Activated naive CD8-positive, alpha-beta T cell treated with anti-CD3 and anti-CD28 coated beads, Interleukin-2, amount 50 U/mL, for 24 hours (primary cell): Measurements from ENCODE around the gene RGSL1.

ENCODE experiments used
- ATAC-seq: fragments of 150-1000 bp; cut with Tn5 transposase; one replicate; pipeline ENCODE4 v1.10.0; 2021
- DNase-seq: peaks from one replicate; pipeline ENCODE4 v3.0.0; 2021
- H3K27ac Mint-ChIP-seq: one replicate; pipeline ENCODE4 v1.8.0; 2021; ENCODE audit warnings: mild to moderate bottlenecking, mixed read lengths
- H3K27me3 Mint-ChIP-seq: one replicate; pipeline ENCODE4 v1.8.0; 2021; ENCODE audit warnings: mixed read lengths
- H3K36me3 Mint-ChIP-seq: one replicate; pipeline ENCODE4 v1.8.0; 2021; ENCODE audit warnings: low read depth, mixed read lengths
- H3K4me1 Mint-ChIP-seq: one replicate; pipeline ENCODE4 v1.8.0; 2021; ENCODE audit warnings: mixed read lengths
- H3K4me3 Mint-ChIP-seq: one replicate; pipeline ENCODE4 v1.8.0; 2021; ENCODE audit warnings: mild to moderate bottlenecking, moderate library complexity, mixed read lengths
- H3K9me3 Mint-ChIP-seq: one replicate; pipeline ENCODE4 v1.8.0; 2021; ENCODE audit warnings: mixed read lengths

The RGSL1 gene

GRCh38 chr1:182549346-182549745, 99.4 kb downstream of the RGSL1 start:
- Mint-ChIP-seq H3K9me3 (peaks cover 4% of the 10 kb centered on the region), H3K27ac (no peak overlapping the region), H3K4me1 (no peaks in the 10 kb centered on the region), H3K27me3 (peaks cover 18% of the 10 kb centered on the region), H3K36me3 (no peaks in the 10 kb centered on the region), H3K4me3 (no peak overlapping the region)
- ATAC-seq, result no peak
- DNase-seq, result no peak

DNA sequence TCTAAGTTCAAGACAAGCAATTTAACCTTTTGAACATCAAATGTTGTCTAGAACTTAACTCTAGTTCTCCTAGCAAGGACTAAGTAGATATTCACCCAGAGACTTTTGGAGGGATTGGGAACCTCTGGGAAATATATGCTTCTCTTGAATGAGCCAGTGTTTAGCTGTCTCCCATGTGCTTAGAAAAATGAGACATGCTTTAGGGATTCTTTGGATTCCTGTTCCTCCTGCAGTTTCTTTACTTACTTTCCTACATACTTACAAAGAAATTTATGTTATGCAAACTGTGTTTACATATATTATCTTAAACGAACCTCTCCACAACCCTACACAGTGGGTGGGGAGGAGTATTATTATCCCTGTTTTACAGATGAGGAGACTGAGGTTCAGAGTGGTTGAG, 99.9 kb downstream of the RGSL1 start:
- no peak overlapping the region for H3K4me3 Mint-ChIP-seq
- ATAC-seq, result no peak
- H3K9me3 Mint-ChIP-seq, result peaks cover 4% of the 10 kb centered on the region
- no peaks in the 10 kb centered on the region for H3K4me1 Mint-ChIP-seq
- DNase-seq, result no peak
- H3K27me3 Mint-ChIP-seq, result peaks cover 17% of the 10 kb centered on the region
- H3K36me3 Mint-ChIP-seq, result no peaks in the 10 kb centered on the region
- H3K27ac Mint-ChIP-seq, result no peak overlapping the region

DNA sequence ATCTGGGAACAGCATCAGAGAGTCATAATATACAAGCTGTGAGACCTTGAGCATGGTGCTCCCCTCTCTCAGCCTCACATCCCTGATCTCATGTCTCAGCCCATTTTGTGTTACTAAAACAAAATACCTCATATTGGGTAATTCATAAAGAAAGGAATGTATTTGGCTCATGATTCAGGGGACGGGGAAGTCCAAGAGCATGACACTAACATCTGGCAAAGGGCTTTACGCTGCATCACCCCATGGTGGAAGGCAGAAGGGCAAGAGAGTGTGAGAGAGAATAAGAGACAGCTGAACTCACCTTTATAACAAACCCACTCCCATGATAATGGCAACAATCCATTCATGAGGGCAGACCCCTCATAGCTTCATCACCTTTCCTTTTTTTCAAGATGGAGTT, 102.6 kb downstream of the RGSL1 start:
- ATAC-seq (no peak), DNase-seq (no peak)
- Mint-ChIP-seq H3K4me3 (no peak overlapping the region), H3K27ac (no peak overlapping the region), H3K27me3 (peaks cover 7% of the 10 kb centered on the region), H3K4me1 (no peaks in the 10 kb centered on the region), H3K36me3 (no peaks in the 10 kb centered on the region), H3K9me3 (peaks cover 4% of the 10 kb centered on the region)

DNA sequence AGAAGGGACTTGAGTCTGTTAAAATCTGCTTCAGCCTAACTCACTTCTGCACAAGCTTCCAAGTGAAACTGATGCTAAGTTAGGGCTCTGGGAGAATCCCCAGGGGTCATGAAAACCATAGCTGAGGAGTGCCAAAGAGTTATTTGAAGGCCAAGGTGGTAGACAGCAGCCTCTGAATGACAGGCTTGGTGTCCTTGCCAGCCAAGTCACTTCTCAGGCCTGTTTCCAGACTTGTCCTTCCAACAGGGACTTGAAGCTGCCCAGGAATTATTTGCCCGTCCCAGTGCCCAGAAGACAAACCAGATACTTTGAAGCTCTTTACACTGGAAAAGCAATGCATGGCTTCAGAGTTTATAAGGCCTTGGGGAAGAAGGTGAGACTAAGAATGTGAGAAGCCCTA, 105.5 kb downstream of the RGSL1 start:
- DNase-seq (no peak), ATAC-seq (no peak)
- H3K27ac Mint-ChIP-seq, result no peak overlapping the region
- no peaks in the 10 kb centered on the region for H3K36me3 Mint-ChIP-seq
- H3K4me1 Mint-ChIP-seq, result no peaks in the 10 kb centered on the region
- no peak overlapping the region for H3K4me3 Mint-ChIP-seq
- peaks cover 4% of the 10 kb centered on the region for H3K9me3 Mint-ChIP-seq
- H3K27me3 Mint-ChIP-seq, result peaks cover 2% of the 10 kb centered on the region

- no peak overlapping the region for H3K4me3 Mint-ChIP-seq
- H3K9me3 Mint-ChIP-seq, result peaks cover 4% of the 10 kb centered on the region
- H3K4me1 Mint-ChIP-seq, result no peaks in the 10 kb centered on the region
- no peak for ATAC-seq
- no peak overlapping the region for H3K27ac Mint-ChIP-seq
- H3K27me3 Mint-ChIP-seq, result peaks cover 2% of the 10 kb centered on the region
- no peaks in the 10 kb centered on the region for H3K36me3 Mint-ChIP-seq
- no peak for DNase-seq
Observed at GRCh38 chr1:182556279-182556678, 106.3 kb downstream of the RGSL1 start.

GRCh38 chr1:182560392-182560984, 110.5 kb downstream of the RGSL1 start:
- DNase-seq, result no peak
- Mint-ChIP-seq H3K4me1 (no peaks in the 10 kb centered on the region), H3K36me3 (no peaks in the 10 kb centered on the region), H3K27ac (no peak overlapping the region), H3K27me3 (no peaks in the 10 kb centered on the region), H3K4me3 (no peak overlapping the region), H3K9me3 (no peaks in the 10 kb centered on the region)
- no peak for ATAC-seq

- no peak overlapping the region for H3K27ac Mint-ChIP-seq
- DNase-seq, result no peak
- H3K36me3 Mint-ChIP-seq, result no peaks in the 10 kb centered on the region
Observed at GRCh38 chr1:182561456-182561855, 111.5 kb downstream of the RGSL1 start.

GRCh38 chr1:182563095-182563494, 113.1 kb downstream of the RGSL1 start:
- Mint-ChIP-seq H3K27me3 (no peaks in the 10 kb centered on the region), H3K27ac (no peak overlapping the region), H3K9me3 (no peaks in the 10 kb centered on the region), H3K4me3 (no peak overlapping the region), H3K4me1 (no peaks in the 10 kb centered on the region), H3K36me3 (no peaks in the 10 kb centered on the region)
- no peak for ATAC-seq
- DNase-seq, result no peak

More at GRCh38 chr1:182561456-182561855, 111.5 kb downstream of the RGSL1 start:
- Mint-ChIP-seq H3K4me1 (no peaks in the 10 kb centered on the region), H3K27me3 (no peaks in the 10 kb centered on the region), H3K4me3 (no peak overlapping the region), H3K9me3 (no peaks in the 10 kb centered on the region)
- ATAC-seq, result peak; percentile 54

DNA sequence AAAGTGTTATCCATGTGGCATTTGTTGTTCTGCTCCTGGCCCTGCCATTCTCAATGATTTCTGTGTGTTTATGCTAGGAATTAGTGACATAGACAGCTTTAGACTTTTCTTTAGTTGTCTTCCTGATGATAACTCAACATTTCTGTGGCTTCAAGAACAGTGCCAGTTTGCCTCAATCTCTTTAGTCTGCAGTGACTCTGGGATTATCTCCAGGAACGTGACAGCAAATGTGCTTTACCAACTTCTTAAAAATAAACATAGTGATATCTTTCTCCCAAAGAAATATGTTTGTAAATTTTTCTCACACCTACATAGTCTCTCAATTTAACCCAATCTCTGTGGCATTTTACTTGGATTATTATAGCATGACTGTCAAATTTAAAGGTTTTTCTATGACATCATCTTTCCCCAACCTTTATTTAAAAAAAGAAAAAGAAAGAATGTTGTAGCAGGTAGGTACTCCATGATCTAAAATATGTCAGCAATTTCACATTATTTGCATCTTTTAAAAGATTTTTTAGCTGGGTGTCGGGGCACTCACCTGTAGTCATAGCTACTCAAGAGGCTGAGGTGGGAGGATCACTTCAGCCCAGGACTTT, 114.6 kb downstream of the RGSL1 start:
- no peak overlapping the region for H3K27ac Mint-ChIP-seq
- no peaks in the 10 kb centered on the region for H3K4me1 Mint-ChIP-seq
- DNase-seq (no peak), ATAC-seq (no peak)
- H3K4me3 Mint-ChIP-seq, result no peak overlapping the region
- H3K27me3 Mint-ChIP-seq, result no peaks in the 10 kb centered on the region
- H3K36me3 Mint-ChIP-seq, result no peaks in the 10 kb centered on the region
- H3K9me3 Mint-ChIP-seq, result no peaks in the 10 kb centered on the region

- no peaks in the 10 kb centered on the region for H3K9me3 Mint-ChIP-seq
Observed at GRCh38 chr1:182565537-182565936, 115.6 kb downstream of the RGSL1 start.

GRCh38 chr1:182567629-182568028, 117.7 kb downstream of the RGSL1 start:
- DNase-seq (no peak), ATAC-seq (no peak)
- no peak overlapping the region for H3K27ac Mint-ChIP-seq
- no peaks in the 10 kb centered on the region for H3K9me3 Mint-ChIP-seq
- H3K4me1 Mint-ChIP-seq, result no peaks in the 10 kb centered on the region
- H3K27me3 Mint-ChIP-seq, result no peaks in the 10 kb centered on the region
- no peaks in the 10 kb centered on the region for H3K36me3 Mint-ChIP-seq
- no peak overlapping the region for H3K4me3 Mint-ChIP-seq

More at GRCh38 chr1:182565537-182565936, 115.6 kb downstream of the RGSL1 start:
- H3K27me3 Mint-ChIP-seq, result no peaks in the 10 kb centered on the region
- ATAC-seq, result no peak
- DNase-seq, result no peak
- H3K27ac Mint-ChIP-seq, result no peak overlapping the region
- no peaks in the 10 kb centered on the region for H3K4me1 Mint-ChIP-seq
- H3K4me3 Mint-ChIP-seq, result no peak overlapping the region
- no peaks in the 10 kb centered on the region for H3K36me3 Mint-ChIP-seq

- Mint-ChIP-seq H3K36me3 (peaks cover 6% of the 10 kb centered on the region), H3K27me3 (no peaks in the 10 kb centered on the region), H3K27ac (no peak overlapping the region), H3K9me3 (no peaks in the 10 kb centered on the region), H3K4me1 (no peaks in the 10 kb centered on the region), H3K4me3 (no peak overlapping the region)
- DNase-seq (no peak), ATAC-seq (no peak)
Observed at GRCh38 chr1:182568647-182569284, 118.8 kb downstream of the RGSL1 start.

DNA sequence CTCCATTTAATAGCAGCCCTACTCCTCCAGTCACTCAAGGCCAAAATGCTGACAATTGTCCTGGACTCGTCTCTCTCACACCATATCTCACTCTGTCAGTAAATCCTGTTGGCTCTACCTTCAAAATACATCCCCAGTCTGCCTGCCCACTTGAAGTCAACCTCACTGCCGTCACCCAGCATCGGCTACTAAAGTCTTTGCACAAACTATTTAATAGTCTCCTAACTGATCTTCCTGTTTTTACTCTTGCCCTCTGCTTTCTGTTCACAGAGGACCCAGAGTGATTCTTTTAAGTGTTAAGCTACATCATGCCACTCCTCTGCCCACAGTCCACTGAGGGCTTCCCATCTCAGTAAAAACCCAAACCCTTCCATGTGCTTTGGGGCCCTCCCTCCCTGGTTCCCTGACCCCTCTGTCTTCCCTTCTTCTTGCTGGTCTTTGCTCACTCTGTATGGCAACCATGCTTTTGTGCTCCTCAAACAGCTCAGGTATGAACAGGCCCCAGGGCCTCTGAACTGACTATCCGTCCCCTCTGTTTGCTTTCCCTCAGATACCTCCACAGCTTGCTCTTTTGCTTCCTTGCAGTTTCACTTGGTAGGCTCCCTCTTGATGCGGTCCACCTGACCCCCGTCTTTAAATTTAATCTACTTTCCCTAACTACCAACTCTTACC, 120.1 kb downstream of the RGSL1 start:
- Mint-ChIP-seq H3K4me3 (no peak overlapping the region), H3K36me3 (peaks cover 6% of the 10 kb centered on the region), H3K27me3 (no peaks in the 10 kb centered on the region), H3K4me1 (no peaks in the 10 kb centered on the region), H3K27ac (no peak overlapping the region), H3K9me3 (no peaks in the 10 kb centered on the region)
- DNase-seq (no peak), ATAC-seq (no peak)

- H3K27me3 Mint-ChIP-seq, result no peaks in the 10 kb centered on the region
Observed at GRCh38 chr1:182570611-182570970, 120.6 kb downstream of the RGSL1 start.

GRCh38 chr1:182574156-182574555, 124.2 kb downstream of the RGSL1 start:
- DNase-seq, result no peak
- ATAC-seq, result no peak
- no peak overlapping the region for H3K27ac Mint-ChIP-seq
- no peaks in the 10 kb centered on the region for H3K27me3 Mint-ChIP-seq
- no peaks in the 10 kb centered on the region for H3K9me3 Mint-ChIP-seq
- H3K36me3 Mint-ChIP-seq, result peaks cover 27% of the 10 kb centered on the region
- H3K4me3 Mint-ChIP-seq, result no peak overlapping the region
- no peaks in the 10 kb centered on the region for H3K4me1 Mint-ChIP-seq

More at GRCh38 chr1:182570611-182570970, 120.6 kb downstream of the RGSL1 start:
- Mint-ChIP-seq H3K36me3 (peaks cover 10% of the 10 kb centered on the region), H3K4me1 (no peaks in the 10 kb centered on the region), H3K4me3 (no peak overlapping the region), H3K9me3 (no peaks in the 10 kb centered on the region), H3K27ac (no peak overlapping the region)
- ATAC-seq (no peak), DNase-seq (no peak)
